GM19467 (cell line): ENCODE data around the gene LDLRAD3.

Experiments used
- ATAC-seq: cut with Tn5 transposase; IDR thresholded peaks from one replicate; pipeline ENCODE4 v1.9.1; 2021; ENCODE audit warnings: mild to moderate bottlenecking, moderate library complexity; ENCODE audit not compliant: unreplicated experiment

LDLRAD3 gene

GRCh38 chr11:36258730-36259360 is 315.0 kb downstream of the LDLRAD3 start:
- no peak for ATAC-seq

DNA sequence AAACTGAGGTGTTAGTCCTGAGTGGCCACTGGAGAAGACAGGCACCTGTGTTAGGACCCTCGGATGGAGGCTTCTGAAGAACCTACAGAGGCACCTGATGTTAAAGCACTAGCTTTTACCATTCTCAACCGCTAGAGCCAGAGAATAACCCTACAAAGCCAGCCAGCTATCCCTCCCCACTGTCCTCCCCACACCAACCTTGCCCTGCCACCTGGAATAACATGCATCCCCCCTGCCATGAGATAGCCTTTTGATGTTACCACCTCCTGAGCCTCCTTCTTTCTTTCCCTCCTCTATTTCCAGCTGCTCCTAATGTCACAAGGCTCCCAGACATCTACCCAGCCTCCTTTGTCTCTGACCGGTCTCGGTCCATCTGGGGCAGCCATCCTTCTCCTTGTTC is 317.2 kb downstream of the LDLRAD3 start:
- no peak for ATAC-seq

GRCh38 chr11:36264011-36264972 is 320.4 kb downstream of the LDLRAD3 start:
- no peak for ATAC-seq

- no peak for ATAC-seq
These were observed 321.1 kb downstream of the LDLRAD3 start for GRCh38 chr11:36264973-36265344.

- peak; percentile 57 for ATAC-seq
These were observed 322.1 kb downstream of the LDLRAD3 start for GRCh38 chr11:36265793-36266628.

GRCh38 chr11:36266767-36267166 is 322.9 kb downstream of the LDLRAD3 start:
- no peak for ATAC-seq

- no peak for ATAC-seq
These were observed 324.6 kb downstream of the LDLRAD3 start for GRCh38 chr11:36268337-36268985.

DNA sequence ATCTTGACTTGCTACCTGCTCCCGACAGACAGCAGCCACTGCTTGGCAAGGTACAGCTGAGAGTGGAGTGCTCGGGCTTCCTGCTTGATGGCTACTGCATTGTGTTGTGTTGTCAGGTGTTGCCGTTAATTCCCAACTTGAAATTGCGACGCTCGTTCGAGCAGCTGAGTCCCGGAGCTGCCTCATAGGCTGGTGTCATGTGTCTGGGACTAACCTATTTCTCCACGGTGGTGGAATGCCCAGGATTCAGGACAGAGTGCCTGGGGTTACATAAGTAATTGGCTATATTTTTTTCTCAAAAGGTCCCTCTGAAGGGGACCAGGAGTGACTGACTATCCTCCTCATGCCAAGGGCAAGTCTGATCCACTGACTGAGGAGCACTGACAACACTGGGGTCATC is 326.8 kb downstream of the LDLRAD3 start:
- ATAC-seq: no peak

DNA sequence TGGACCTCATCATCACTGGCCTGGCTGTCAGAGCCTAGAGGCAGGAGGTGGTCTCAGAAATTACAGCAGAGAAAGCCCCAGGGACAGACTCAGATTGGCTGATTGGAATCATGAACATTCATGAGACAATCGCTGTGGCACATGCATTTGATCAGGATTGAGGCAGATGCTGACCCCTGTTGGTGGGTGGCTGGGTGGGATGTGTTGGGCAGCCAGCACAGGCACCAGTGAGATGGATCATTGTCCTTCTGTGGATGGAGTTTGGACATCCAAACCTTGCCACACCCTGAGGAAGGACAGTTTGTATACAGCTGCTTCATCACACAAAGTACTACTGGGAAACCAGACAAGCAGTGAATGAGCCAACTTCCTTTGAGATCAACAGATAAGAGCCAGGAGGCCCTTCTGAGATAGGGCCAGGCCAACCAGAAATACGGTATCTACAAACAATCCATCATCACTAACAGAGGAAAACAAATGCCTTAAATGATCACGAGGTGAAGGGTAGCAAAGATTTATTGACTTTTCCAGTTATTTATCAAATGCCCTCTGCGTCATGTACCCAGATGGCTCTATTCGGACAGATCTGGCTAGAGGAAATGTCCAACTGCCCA is 328.0 kb downstream of the LDLRAD3 start:
- ATAC-seq: no peak

GRCh38 chr11:36273110-36273509 is 329.2 kb downstream of the LDLRAD3 start:
- no peak for ATAC-seq

DNA sequence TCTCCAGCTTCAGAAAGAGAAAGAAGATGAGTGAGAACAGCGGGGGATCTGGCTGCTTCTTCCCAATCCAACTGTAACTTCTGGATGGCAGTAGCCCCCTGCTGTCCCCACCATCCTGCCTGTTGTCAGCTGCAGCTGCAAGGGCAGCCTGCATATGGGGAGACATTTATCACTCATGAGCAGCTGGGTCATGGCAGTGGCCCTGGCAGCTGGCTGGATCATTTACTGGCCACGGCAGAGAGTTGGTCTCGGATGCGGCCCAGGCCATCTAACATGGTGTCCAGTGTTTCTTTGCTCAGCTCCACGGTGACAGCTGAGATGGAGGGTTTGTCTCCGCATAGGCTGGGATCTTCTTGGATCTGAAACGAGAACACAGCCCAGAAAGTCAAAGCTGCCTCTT is 330.6 kb downstream of the LDLRAD3 start:
- ATAC-seq: no peak

DNA sequence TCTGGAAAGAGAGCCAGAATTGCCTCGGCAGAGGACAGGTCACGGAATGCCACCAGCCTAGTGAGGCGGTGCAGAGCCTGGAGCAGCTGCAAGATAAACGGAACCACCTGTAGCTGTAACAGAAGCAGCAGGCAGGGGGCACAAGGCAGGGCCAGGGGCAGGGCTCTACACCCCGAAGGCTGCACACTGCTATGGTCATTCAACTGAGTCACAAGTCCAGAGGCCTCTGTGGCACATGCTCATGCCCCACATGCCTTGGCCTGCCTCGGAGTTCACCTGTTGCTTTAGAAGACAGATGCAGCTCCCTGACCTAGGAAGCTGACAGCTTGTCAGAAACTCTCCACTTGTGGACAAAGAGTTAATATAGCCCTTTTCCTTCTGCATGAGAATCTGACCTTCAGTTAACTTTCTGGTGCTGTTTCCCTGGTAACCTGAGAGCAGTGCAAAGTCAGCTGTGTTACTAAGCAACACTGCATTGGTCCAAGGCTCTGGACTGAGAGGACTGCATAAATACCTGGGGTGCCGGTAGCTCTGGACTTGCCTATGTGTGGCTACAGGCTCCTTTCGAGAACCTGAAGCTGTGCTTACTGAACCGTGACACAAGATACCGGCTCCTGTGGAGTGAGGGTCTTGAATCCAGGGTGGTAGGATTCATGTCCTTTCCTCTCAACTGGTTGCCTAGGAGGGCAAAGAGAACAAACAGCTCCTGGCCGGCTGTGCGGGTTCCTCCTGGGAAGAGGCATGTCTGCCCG is 334.8 kb downstream of the LDLRAD3 start:
- no peak for ATAC-seq

DNA sequence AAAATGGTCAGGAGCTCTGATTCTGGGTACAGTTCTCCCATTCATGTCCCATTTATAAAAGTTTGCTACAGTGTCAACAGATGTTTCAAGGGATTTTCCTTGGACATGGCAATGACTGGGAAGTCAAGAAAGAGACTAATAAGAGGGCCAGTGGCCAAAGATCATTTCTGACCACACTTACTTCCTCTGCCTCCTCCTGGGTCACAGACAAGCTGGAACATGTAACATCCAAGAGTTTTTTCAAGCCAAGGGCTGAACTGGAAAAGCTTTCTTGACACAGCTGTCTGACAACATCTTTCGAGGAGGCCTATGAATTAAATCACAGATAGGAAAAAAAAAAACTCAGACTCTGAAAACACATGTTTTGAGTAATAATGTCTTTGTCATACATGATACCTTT is 336.7 kb downstream of the LDLRAD3 start:
- no peak for ATAC-seq
